ENCODE measurements around the gene ALKBH8.

ALKBH8 gene

GRCh38 chr11:107565219-107565937, at the start of gene ALKBH8:
Gene ALKBH8, minus strand, starts transcription at chr11:107565735. Its CDS starts 4,842 bp downstream, at chr11:107560893.
- Histone ChIP-seq H3K9ac (ENCODE audit: low read depth in 1 of 2, low read length in 2 of 2) (peak within 1 kb of the TSS; percentile 72 to 92), H3K9me3 (ENCODE audit: control insufficient read depth in 1 of 2, low read length in 2 of 2) (no peaks in the 10 kb centered on the region), H3K27ac (ENCODE audit: low read depth, low read length) (peak within 1 kb of the TSS; percentile 46), H3K27me3 (ENCODE audit: control insufficient read depth in 1 of 2, insufficient read depth in 2 of 2, low read length in 2 of 2) (no peaks in the 10 kb centered on the region), H3K36me3 (ENCODE audit: control insufficient read depth in 1 of 2, insufficient read depth in 2 of 2, low read length in 2 of 2) (no peaks in the 10 kb centered on the region), H3K4me3 (ENCODE audit: low read depth in 1 of 2, low read length in 2 of 2) (peak within 1 kb of the TSS; percentile 87 to 98), H3K4me1 (ENCODE audit: control insufficient read depth in 1 of 2, insufficient read depth in 2 of 2, low read length in 2 of 2) (peaks cover 8 to 18% of the 10 kb centered on the region in 2 donors)

- H3K4me1 ChIP-seq (ENCODE audit: control insufficient read depth in 1 of 2, insufficient read depth in 2 of 2, low read length in 2 of 2), result no peaks in the 10 kb centered on the region
- no peaks in the 10 kb centered on the region for H3K36me3 ChIP-seq (ENCODE audit: control insufficient read depth in 1 of 2, insufficient read depth in 2 of 2, low read length in 2 of 2)
- peaks cover 0 to 4% of the 10 kb centered on the region in 2 donors for H3K27me3 ChIP-seq (ENCODE audit: control insufficient read depth in 1 of 2, insufficient read depth in 2 of 2, low read length in 2 of 2)
- no peak overlapping the region for H3K27ac ChIP-seq (ENCODE audit: low read depth, low read length)
- no peak overlapping the region for H3K4me3 ChIP-seq (ENCODE audit: low read depth in 1 of 2, low read length in 2 of 2)
- no peak overlapping the region for H3K9ac ChIP-seq (ENCODE audit: low read depth in 1 of 2, low read length in 2 of 2)
- H3K9me3 ChIP-seq (ENCODE audit: control insufficient read depth in 1 of 2, low read length in 2 of 2), result no peaks in the 10 kb centered on the region
Measured at GRCh38 chr11:107612445-107612844, 46.9 kb upstream of the ALKBH8 start.

GRCh38 chr11:107609400-107610218, 44.1 kb upstream of the ALKBH8 start:
- H3K4me1 ChIP-seq (ENCODE audit: control insufficient read depth in 1 of 2, insufficient read depth in 2 of 2, low read length in 2 of 2), result no peaks in the 10 kb centered on the region
- H3K4me3 ChIP-seq (ENCODE audit: low read depth in 1 of 2, low read length in 2 of 2), result no peak overlapping the region
- no peaks in the 10 kb centered on the region for H3K9me3 ChIP-seq (ENCODE audit: control insufficient read depth in 1 of 2, low read length in 2 of 2)
- no peak overlapping the region for H3K9ac ChIP-seq (ENCODE audit: low read depth in 1 of 2, low read length in 2 of 2)
- H3K27me3 ChIP-seq (ENCODE audit: control insufficient read depth in 1 of 2, insufficient read depth in 2 of 2, low read length in 2 of 2), result peaks cover 0 to 4% of the 10 kb centered on the region in 2 donors
- H3K36me3 ChIP-seq (ENCODE audit: control insufficient read depth in 1 of 2, insufficient read depth in 2 of 2, low read length in 2 of 2), result no peaks in the 10 kb centered on the region
- no peak overlapping the region for H3K27ac ChIP-seq (ENCODE audit: low read depth, low read length)

GRCh38 chr11:107608809-107609208, 43.3 kb upstream of the ALKBH8 start:
- H3K4me1 ChIP-seq (ENCODE audit: control insufficient read depth in 1 of 2, insufficient read depth in 2 of 2, low read length in 2 of 2), result no peaks in the 10 kb centered on the region
- peaks cover 4 to 6% of the 10 kb centered on the region in 2 donors for H3K27me3 ChIP-seq (ENCODE audit: control insufficient read depth in 1 of 2, insufficient read depth in 2 of 2, low read length in 2 of 2)
- H3K9me3 ChIP-seq (ENCODE audit: control insufficient read depth in 1 of 2, low read length in 2 of 2), result no peaks in the 10 kb centered on the region
- no peak overlapping the region for H3K27ac ChIP-seq (ENCODE audit: low read depth, low read length)
- no peaks in the 10 kb centered on the region for H3K36me3 ChIP-seq (ENCODE audit: control insufficient read depth in 1 of 2, insufficient read depth in 2 of 2, low read length in 2 of 2)
- H3K9ac ChIP-seq (ENCODE audit: low read depth in 1 of 2, low read length in 2 of 2), result no peak overlapping the region
- H3K4me3 ChIP-seq (ENCODE audit: low read depth in 1 of 2, low read length in 2 of 2), result no peak overlapping the region

GRCh38 chr11:107606141-107606540, 40.6 kb upstream of the ALKBH8 start:
- H3K36me3 ChIP-seq (ENCODE audit: control insufficient read depth in 1 of 2, insufficient read depth in 2 of 2, low read length in 2 of 2), result no peaks in the 10 kb centered on the region
- H3K4me1 ChIP-seq (ENCODE audit: control insufficient read depth in 1 of 2, insufficient read depth in 2 of 2, low read length in 2 of 2), result no peaks in the 10 kb centered on the region
- H3K27me3 ChIP-seq (ENCODE audit: control insufficient read depth in 1 of 2, insufficient read depth in 2 of 2, low read length in 2 of 2), result peaks cover 4 to 11% of the 10 kb centered on the region in 2 donors
- no peak overlapping the region for H3K27ac ChIP-seq (ENCODE audit: low read depth, low read length)
- no peaks in the 10 kb centered on the region for H3K9me3 ChIP-seq (ENCODE audit: control insufficient read depth in 1 of 2, low read length in 2 of 2)
- no peak overlapping the region for H3K4me3 ChIP-seq (ENCODE audit: low read depth in 1 of 2, low read length in 2 of 2)
- no peak overlapping the region for H3K9ac ChIP-seq (ENCODE audit: low read depth in 1 of 2, low read length in 2 of 2)

- Histone ChIP-seq H3K4me1 (ENCODE audit: control insufficient read depth in 1 of 2, insufficient read depth in 2 of 2, low read length in 2 of 2) (no peaks in the 10 kb centered on the region), H3K9ac (ENCODE audit: low read depth in 1 of 2, low read length in 2 of 2) (no peak overlapping the region), H3K27ac (ENCODE audit: low read depth, low read length) (no peak overlapping the region), H3K36me3 (ENCODE audit: control insufficient read depth in 1 of 2, insufficient read depth in 2 of 2, low read length in 2 of 2) (no peaks in the 10 kb centered on the region), H3K9me3 (ENCODE audit: control insufficient read depth in 1 of 2, low read length in 2 of 2) (no peaks in the 10 kb centered on the region), H3K4me3 (ENCODE audit: low read depth in 1 of 2, low read length in 2 of 2) (no peak overlapping the region), H3K27me3 (ENCODE audit: control insufficient read depth in 1 of 2, insufficient read depth in 2 of 2, low read length in 2 of 2) (peaks cover 4 to 11% of the 10 kb centered on the region in 2 donors)
Measured at GRCh38 chr11:107605061-107606006, 39.8 kb upstream of the ALKBH8 start.

GRCh38 chr11:107598225-107599139, 32.9 kb upstream of the ALKBH8 start:
- Histone ChIP-seq H3K9me3 (ENCODE audit: control insufficient read depth in 1 of 2, low read length in 2 of 2) (no peaks in the 10 kb centered on the region), H3K4me3 (ENCODE audit: low read depth in 1 of 2, low read length in 2 of 2) (no peak overlapping the region), H3K27ac (ENCODE audit: low read depth, low read length) (no peak overlapping the region), H3K4me1 (ENCODE audit: control insufficient read depth in 1 of 2, insufficient read depth in 2 of 2, low read length in 2 of 2) (no peaks in the 10 kb centered on the region), H3K27me3 (ENCODE audit: control insufficient read depth in 1 of 2, insufficient read depth in 2 of 2, low read length in 2 of 2) (peaks cover 12 to 18% of the 10 kb centered on the region in 2 donors), H3K9ac (ENCODE audit: low read depth in 1 of 2, low read length in 2 of 2) (no peak overlapping the region), H3K36me3 (ENCODE audit: control insufficient read depth in 1 of 2, insufficient read depth in 2 of 2, low read length in 2 of 2) (no peaks in the 10 kb centered on the region)

GRCh38 chr11:107594736-107595135, 29.2 kb upstream of the ALKBH8 start:
- Histone ChIP-seq H3K9ac (ENCODE audit: low read depth in 1 of 2, low read length in 2 of 2) (no peak overlapping the region), H3K9me3 (ENCODE audit: control insufficient read depth in 1 of 2, low read length in 2 of 2) (no peaks in the 10 kb centered on the region), H3K27me3 (ENCODE audit: control insufficient read depth in 1 of 2, insufficient read depth in 2 of 2, low read length in 2 of 2) (peaks cover 40 to 44% of the 10 kb centered on the region in 2 donors), H3K36me3 (ENCODE audit: control insufficient read depth in 1 of 2, insufficient read depth in 2 of 2, low read length in 2 of 2) (no peaks in the 10 kb centered on the region), H3K27ac (ENCODE audit: low read depth, low read length) (no peak overlapping the region), H3K4me1 (ENCODE audit: control insufficient read depth in 1 of 2, insufficient read depth in 2 of 2, low read length in 2 of 2) (peaks cover 3 to 20% of the 10 kb centered on the region in 2 donors), H3K4me3 (ENCODE audit: low read depth in 1 of 2, low read length in 2 of 2) (no peak overlapping the region)

- Histone ChIP-seq H3K4me3 (ENCODE audit: low read depth in 1 of 2, low read length in 2 of 2) (no peak overlapping the region), H3K27ac (ENCODE audit: low read depth, low read length) (no peak overlapping the region), H3K36me3 (ENCODE audit: control insufficient read depth in 1 of 2, insufficient read depth in 2 of 2, low read length in 2 of 2) (no peaks in the 10 kb centered on the region), H3K27me3 (ENCODE audit: control insufficient read depth in 1 of 2, insufficient read depth in 2 of 2, low read length in 2 of 2) (peaks cover 47 to 51% of the 10 kb centered on the region in 2 donors), H3K9me3 (ENCODE audit: control insufficient read depth in 1 of 2, low read length in 2 of 2) (no peaks in the 10 kb centered on the region), H3K4me1 (ENCODE audit: control insufficient read depth in 1 of 2, insufficient read depth in 2 of 2, low read length in 2 of 2) (peaks cover 4 to 20% of the 10 kb centered on the region in 2 donors), H3K9ac (ENCODE audit: low read depth in 1 of 2, low read length in 2 of 2) (no peak overlapping the region)
Measured at GRCh38 chr11:107593951-107594350, 28.4 kb upstream of the ALKBH8 start.
